Measurements from ENCODE around the gene CCDC159. TPM values are rescaled to one million over a fixed set of nuclear protein-coding genes. Genes with fewer than 3 reads are reported as not detected.
"Not testable (repeated sequence)": the region's sequence is repeated elsewhere in the genome, so short reads cannot be mapped to it uniquely, and the experiment has no call there.

Gene CCDC159
- polyA plus RNA-seq, 12 donors, result 4.5 to 33.7 (median 8.1) TPM; not detected in 1

DNA sequence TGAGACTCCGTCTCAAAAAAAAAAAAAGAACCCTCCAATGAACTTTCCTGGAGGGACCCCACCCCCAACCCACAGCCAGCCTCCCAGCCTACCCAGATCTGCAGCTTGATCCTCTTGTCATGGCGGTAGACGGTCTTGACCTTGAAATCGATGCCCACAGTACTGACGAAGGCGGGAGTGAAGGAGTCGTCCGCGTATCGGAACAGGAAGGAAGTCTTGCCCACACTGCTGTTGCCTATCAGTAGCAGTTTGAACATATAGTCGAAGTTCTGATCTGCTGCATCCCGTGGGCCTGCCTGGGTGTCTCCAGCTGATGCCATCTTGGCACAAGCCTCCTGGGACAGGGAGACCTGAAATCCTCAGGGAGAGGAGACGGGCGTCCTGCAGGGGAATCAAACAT lies 9.2 kb upstream of the CCDC159 start:
- no peak for DNase-seq

DNA sequence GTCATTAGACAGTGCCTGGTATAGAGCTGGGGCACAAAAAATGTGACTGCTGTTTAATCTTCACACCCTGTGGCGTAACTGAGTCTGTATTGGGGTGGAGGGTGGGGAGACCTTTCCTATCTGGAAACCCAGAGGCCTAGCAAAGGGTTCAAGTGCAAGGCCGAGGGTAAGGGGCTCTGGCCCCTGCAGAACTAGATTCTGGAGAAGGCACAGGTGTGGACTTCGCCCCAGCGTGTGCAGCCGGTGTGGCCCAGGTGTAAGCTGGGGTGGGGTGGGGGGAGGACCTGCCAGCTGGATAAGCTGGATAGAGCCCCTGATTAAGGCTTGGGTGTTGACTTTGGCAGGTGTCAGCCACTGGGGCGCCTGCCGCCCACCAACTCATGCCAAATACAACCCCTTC lies 8.2 kb upstream of the CCDC159 start:
- no peak for DNase-seq

DNA sequence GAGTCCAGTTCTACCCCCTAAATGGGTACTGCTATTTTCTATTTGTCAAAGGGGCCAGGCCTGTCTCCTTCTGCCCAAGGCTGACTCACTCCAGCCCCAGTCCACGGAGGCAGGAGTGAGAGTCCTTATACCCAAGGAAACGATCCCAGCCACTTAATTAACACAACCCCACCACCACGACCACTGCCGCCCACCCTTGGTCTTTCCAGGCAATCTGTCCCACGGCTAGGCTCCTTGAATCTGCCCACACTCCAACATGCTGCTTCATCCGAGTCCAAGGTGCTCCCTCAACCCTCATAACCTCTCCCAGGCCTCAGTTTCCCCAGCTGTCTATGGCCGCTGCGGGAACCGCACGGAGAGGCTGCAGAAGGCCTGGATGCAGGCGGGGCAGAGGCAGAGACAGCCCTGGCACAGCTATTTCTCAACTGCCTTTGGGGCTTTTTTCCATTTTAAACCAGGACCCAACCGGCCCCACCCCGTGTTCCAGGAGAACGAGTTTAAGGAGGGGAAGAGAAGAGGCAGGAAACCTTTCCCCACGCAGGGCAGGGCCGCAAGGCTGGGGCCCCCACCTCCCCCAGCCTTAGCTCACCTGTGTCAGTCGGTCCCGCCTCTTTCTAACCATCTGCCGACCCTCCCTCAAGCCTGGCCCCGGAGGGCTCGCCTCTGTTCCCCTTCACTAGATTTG lies 7.6 kb upstream of the CCDC159 start:
- DNase-seq, result no peak

DNA sequence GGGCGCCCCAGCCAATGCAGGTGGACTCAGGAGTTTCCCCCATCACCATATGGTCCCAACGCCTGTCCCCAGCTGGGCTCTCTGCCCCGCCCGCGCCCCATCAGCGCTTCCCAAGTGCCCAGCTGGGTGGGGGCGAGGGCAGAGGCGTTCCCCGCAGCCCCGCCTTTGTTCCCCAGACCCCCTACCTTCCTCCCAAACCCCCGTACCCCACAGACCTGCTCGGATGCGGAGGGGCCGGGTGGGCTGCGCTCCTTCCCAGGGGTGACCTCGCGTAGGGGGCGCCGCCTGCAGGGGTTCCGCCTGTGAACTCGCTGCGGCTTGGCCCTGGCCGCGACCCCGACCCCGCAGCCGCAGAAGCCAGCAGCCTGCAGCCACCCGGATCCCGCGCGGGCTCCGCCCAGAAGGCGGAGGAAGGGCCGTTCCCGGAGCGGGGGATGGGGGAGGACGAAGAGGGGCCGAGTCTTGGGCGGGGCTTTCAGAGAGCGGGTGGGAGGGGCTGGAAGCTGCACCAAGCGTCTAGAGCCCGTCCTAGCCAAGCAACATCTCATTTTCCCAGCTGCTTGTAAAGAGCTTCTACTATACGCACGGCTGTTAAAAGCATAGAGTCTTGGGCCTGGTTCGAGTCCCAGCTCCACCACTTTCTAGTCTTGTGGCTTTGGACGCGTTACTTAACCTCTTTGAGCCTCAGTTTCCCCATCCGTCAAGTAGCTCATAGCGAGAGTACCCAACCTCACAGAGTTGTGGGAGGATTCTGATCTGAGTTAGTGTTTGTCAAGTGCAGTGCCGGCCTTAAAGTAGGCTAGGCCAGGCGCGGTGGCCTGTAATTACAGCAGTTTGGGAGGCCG lies 6.8 kb upstream of the CCDC159 start, which contains the start of gene RAB3D:
Gene RAB3D, minus strand, starts transcription at position 404 of the 845 bp plus-strand sequence. CDS start 2,258 bp downstream, outside the sequence.
- DNase-seq, result peak; percentile 95

DNA sequence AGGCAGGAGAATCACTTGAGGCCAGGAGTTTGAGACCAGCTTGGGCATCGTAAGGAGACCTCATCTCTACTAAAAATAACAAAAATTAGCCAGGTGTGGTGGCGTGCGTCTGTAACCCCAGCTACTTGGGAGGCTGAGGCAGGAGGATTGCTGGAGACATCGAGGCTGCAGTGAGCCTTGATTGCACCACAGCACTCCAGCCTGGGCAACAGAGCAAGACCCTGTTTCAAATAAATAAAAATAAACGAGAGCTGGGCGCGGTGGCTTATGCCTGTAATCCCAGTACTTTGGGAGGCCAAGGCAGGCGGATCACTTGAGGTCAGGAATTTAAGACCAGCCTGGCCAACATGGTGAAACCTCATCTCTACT lies 6.2 kb upstream of the CCDC159 start:
- DNase-seq, result not testable (repeated sequence)

DNA sequence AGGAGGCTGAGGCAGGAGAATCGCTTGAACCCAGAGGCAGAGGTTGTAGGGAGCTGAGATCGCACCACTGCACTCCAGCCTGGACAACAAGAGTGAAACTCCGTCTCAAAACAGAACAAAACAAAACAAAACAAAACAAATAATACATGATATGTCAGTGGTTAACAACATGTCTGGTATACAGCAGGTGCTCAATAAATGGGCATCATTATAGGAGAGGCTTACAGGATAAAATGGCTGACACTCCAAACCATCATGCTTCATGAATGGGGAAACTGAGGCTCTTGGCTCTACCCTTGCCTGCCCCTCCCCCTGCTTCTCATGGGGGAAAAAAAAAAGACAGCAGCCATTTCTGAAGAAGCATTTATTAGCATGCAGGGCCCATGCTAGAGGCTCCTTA lies 3.9 kb upstream of the CCDC159 start:
- no peak for DNase-seq

DNA sequence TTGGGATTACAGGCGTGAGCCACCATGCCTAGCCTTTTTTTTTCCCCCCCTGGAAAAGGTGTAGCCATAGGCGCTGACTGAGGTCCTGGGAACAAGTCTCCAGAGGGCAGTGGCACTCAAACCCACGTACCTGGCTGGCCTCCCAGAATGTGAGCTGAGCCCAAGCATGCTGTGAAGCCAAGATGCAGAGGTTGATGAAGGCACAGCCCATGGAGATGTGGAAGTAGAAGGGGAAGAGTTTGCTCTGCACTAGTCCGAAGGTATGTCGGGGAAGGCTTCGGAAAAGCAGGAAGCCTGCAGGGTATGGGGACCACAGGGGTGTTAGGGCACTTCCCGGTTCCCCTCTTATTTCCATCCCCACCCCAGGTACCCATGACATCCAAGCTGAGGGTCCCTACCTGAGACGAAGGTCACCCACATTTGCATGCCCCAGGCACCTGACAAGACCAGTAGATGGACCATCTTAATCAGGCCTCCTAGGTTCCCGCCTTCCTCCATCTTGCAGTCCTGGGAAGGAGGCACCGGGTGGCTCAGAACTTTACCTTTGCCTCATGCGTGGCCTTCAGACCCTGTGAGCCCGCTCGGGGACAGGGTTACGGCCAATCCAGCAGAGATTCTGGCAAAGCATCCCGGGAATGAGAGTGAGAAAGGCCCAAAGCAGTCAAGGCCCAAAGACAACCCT lies 1.1 kb upstream of the CCDC159 start:
- no peak for DNase-seq

DNA sequence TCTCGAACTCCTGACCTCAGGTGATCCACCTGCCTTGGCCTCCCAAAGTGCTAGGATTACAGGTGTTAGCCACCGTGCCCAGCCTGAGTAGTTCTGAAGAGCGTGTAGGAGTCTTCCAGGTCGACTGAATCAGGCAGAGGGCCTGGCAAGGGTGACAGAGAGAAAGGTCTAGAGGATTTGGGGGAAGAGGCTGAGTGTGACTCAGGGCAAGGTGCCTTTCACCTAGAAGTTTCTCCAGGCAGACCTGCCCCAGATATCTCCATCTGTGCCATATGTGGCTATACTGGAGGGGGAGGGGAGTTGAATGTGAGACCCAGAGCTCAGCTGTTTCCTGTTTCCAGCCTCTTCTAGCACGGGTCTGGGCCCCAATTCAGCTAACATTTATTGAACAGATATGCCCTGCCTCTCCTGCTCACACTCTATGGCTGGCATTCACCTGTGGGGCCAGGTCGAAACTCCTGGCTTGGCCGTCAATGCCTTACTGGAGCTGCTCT lies 1.3 kb downstream of the CCDC159 start:
- DNase-seq, result no peak

DNA sequence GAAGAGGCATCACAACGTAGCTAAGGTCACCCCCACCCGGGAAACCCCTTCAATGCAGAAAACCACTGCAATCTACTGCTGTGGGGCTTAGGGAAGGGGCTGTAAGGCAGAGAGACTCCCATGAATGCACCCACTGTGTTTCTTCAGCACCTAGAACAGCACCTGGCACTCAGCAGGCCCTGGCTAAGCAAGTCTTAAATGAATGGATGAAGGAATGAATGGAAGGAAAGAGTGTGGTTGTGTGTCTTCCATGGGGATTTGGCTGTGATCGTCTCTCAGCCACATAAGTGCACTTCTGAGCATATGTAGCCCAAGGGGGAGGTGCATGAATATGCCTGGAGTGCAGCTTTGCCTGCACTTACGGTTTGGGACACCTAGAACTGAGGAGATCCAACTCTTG lies 2.9 kb downstream of the CCDC159 start:
- no peak for DNase-seq

DNA sequence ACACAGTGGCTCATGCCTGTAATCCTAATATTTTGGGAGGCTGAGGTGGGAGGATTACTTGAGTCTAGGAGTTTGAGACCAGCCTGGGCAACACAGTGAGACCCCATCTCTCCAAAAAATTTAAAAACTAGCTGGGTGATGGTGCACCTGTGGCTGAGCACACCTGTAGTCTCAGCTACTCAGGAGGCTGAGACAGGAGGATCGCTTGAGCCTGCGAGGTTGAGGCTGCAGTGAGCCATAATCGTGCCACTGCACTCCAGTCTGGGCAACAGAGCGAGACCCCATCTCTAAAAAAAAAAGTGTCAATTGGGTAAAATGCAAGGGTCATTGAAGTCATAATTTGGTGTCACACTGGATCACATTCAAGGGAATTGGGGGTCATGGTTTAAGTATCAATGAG lies 7.8 kb downstream of the CCDC159 start:
- DNase-seq, result not testable (repeated sequence)

DNA sequence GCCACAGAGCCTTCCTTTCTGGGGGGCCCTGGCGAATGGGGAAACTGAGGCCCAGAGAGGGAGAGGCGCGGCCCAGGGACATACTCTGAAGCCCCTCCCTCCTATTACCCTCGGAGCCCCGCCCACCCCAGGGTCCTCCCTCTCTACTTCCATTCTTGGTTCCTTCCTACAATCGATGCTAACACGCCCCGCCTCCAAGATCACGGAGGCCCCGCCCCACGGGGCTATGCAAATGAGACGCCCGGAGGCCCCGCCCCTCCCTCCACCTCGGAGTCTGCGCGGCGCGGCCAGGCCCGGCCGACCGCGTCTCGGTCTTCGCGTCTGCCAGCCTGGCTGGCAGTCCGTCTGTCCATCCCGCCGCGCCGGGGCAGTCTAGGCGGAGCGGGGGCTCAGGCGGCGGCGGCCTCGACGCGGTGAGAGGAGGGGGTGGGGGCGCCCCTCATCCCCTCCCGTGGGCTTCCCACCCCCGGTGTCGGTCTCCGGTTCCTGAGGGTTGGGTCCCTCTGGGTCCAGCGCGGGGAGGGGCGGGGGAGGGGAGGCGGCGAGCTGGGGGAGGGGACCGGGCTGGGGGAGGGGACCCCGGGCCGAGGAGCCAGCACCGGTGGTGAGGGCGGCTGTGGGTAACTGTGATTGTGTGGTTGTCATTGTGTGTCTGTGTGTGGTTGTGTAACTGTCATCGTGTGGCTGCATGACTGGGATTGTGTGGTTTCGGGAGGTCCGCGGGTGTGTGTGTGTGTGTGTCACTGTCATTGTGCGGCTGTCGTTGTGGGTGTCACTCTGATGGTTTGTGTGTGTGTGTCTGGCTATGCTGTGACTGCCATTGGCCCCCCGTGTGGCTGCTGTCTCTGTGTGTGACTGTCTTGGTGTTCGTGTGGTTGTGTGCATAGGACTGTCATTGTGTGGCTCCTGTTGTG lies 9.1 kb downstream of the CCDC159 start, which contains the start of gene PLPPR2:
Gene PLPPR2, plus strand, starts transcription at position 273 of the 914 bp plus-strand sequence. CDS start 2,242 bp downstream, outside the sequence.
- DNase-seq, result peak; percentile 89

DNA sequence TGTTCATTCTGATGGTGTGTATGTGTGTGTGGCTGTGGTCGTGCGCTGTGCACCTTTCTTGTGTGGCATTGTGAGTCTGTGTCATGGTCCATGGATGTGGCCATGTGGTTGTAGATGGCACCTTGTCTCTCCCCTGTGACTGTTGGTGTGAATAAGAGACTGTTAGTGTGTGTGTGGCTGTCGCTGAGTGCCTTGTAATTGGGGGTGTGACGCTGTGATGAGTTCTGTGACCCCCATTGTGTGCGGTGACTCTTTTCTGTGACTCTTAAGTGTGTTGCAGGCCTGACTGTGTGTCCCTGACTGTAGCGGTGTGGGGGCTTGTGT lies 9.7 kb downstream of the CCDC159 start:
- no peak for DNase-seq

DNA sequence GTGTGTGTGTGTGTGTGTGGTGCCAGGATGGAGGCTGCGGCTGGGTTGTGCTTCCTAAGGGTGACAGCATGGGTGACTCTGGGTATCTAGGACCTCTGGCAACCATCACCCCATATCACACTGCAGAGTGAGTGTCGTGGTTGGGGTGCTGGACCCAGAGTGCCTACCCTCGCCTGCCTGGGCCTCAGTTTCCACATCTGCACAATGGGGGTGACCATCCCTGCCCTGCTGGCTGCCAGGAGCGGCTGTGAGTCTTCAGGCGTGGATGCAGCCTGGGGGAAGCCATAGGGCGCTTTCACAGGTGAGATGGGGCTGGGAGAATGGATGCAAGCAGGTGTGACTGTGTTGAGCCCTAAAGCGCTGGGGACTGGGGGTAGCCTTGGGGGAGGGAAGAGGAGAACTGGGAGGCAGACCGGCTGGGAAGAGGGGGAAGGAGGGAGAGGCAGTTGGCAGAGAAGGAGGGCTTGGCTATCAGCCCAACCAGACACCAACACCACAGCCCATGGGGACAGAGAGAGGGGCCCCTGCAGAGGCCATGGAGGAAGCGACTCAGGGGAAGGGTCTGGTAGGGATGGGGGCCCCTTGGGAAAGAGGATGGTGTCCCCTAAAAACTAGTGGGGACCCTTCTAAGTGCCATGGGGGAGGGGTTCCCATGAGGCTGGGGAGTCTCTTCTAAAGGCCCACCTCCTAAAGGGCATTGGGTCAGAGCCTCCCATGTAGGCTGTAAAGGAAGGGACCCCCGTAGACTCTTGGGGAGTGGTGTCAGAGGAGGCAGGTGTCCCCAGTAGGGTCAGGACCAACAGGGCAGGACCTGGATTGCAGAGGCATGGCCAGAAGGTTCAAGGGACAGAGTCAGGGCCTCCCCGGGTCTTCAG lies 10.6 kb downstream of the CCDC159 start:
- DNase-seq, result no peak

DNA sequence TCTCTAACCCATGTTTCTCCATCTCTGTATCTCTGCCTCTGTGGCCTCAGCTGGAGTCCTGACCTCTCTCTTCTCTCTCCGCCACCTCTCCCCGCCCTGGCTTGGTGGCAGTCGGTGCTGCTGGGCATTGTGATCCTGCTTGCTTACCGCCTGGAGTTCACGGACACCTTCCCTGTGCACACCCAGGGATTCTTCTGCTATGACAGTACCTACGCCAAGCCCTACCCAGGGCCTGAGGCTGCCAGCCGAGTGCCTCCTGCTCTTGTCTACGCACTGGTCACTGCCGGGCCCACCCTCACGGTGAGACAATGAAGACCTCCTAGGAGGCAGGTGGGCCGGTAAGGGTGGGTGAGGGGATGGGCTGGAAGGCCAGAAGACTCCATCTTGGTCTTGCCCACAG lies 13.1 kb downstream of the CCDC159 start:
- no peak for DNase-seq

DNA sequence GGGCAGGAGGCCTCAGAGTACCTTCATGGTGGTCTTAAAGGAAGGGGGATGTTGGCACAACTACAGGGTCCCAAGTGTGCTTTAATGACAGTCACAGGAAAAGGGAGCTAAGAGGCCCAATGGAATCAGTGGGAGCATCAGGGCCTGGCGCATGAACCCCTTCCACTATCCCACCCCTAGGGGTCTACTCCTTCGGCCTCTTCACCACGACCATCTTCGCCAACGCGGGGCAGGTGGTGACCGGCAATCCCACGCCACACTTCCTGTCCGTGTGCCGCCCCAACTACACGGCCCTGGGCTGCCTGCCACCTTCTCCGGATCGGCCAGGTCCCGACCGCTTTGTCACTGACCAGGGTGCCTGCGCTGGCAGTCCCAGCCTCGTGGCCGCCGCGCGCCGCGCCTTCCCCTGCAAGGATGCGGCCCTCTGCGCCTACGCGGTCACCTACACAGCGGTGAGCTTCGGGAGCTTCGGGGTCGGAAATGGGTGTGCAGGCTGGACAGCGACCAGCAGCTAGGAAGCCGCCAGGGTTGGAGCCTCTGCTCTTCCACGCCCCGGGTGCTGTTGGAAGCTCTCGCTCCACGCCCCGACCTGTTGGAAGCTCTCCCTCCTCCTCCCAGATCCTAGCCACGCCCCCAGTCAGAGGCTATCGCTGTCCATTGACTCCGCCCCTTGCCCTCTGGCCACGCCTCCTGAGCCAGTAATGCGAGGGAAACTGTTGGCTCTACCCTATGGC lies 14.9 kb downstream of the CCDC159 start:
- DNase-seq, result no peak

DNA sequence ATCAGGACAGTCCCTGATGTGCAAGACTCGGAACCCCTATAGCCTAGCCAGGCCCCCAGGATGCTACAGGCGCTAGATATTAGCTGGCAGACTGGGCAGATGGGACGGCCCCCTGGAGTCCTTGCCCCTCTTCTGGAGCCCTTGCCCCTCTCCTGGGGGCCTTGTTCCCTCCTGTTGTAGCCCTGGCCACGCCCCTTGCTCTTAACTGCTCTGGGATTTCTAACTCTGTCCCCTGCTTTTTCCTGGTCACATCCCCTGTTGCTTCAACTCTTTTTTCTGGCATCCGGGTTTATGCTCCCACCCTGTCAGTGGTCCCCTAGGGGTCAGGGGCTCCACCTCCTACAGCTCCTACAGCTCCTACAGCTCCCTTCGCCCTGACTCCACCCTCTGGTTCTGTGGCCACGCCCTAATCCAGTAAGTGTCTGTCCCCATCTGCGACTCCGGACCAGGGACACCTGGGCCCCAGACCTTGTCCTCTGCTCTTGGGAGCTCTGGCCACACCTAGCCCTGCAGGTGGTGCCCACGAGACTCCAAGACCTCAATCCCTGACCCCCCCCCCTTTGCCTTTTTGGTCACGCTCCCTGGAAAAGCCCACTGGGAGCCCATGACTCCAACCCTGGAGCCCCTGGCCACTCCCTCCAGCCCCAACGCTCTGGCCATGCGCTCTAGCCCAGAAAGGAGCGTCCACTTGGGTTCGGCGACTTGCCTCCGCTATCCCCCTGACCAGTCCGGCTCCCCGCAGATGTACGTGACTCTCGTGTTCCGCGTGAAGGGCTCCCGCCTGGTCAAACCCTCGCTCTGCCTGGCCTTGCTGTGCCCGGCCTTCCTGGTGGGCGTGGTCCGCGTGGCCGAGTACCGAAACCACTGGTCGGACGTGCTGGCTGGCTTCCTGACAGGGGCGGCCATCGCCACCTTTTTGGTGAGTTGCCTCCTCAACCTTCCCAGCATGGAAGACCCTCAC lies 15.7 kb downstream of the CCDC159 start:
- DNase-seq, result no peak

DNA sequence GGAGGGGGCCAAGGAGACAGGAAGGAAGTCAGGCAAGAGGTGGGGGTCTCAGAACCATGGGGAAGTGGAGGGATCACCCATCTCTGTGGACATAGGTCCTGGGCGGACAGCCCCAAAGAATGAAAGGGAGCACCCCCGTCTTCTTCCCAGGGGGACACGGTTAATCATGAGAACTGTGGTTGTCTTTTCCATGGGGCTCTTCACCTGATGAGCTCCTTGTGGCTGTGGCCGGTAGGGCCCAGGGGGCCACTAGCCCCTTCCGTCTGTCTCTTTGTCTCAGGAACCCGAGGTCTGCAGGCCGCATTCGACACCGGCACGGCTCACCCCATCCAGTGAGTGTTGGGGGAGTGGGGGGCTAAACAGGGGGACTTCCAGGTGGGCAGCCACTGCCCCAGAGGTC lies 17.6 kb downstream of the CCDC159 start:
- DNase-seq, result no peak

DNA sequence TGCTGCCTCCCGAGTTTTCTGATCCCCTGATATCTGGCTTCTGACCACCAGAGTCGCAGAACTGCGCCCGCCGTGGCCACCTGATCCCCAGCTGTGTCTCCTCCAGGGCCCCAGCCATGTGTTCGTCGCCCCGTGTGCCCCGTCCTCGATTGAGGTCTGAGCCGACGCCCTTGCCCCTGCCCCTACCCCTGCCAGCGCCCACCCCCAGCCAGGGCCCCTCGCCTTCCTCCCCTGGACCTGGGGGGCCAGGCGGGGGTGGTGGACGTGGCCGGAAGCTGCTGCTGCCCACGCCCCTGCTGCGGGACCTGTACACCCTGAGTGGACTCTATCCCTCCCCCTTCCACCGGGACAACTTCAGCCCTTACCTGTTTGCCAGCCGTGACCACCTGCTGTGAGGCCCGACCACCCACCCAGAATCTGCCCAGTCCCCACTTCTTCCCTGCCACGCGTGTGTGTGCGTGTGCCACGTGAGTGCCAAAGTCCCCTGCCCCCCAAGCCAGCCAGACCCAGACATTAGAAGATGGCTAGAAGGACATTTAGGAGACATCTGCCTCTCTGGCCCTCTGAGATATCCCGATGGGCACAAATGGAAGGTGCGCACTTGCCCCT lies 18.1 kb downstream of the CCDC159 start:
- no peak for DNase-seq

Measured in muscle of arm (tissue), 12 donors.